HCT116 (cell line): ENCODE data around the gene IL1RN.

Experiments used
- EZH2phosphoT487 ChIP-seq: fragments of 200-600 bp; IDR thresholded peaks from 2 replicates; pipeline ENCODE4 v1.6.1; 2018; ENCODE audit warnings: antibody characterized with exemption, borderline replicate concordance
- POLR2A ChIP-seq: IDR thresholded peaks from 2 replicates; pipeline ENCODE4 v1.7.0; 2011; ENCODE audit warnings: borderline replicate concordance; ENCODE audit not compliant: insufficient read depth, insufficient read length; ENCODE audit errors: extremely low read depth
- POLR2AphosphoS5 ChIP-seq: IDR thresholded peaks from 2 replicates; pipeline ENCODE4 v1.6.1; 2011; ENCODE audit warnings: mild to moderate bottlenecking, low read depth, low read length, moderate library complexity
- TCF7L2 ChIP-seq: IDR thresholded peaks from 2 replicates; pipeline ENCODE4 v1.7.0; 2011; ENCODE audit warnings: borderline replicate concordance, inconsistent platforms; ENCODE audit not compliant: insufficient read depth, insufficient read length; ENCODE audit errors: extremely low read depth
- ZNF274 ChIP-seq: fragments of 200-500 bp; sonication (Bioruptor generic); IDR thresholded peaks from 2 replicates; pipeline ENCODE4 v1.6.1; 2014; ENCODE audit warnings: mild to moderate bottlenecking, low read depth, low read length, inconsistent platforms
- TF ChIP-seq, protein P1 (sequence below), 3 experiments: fragments of 200-600 bp in 1 of 3; sonication (generic) in 1 of 3; IDR thresholded peaks in 2 of 3; conservative IDR thresholded peaks in 1 of 3; 2 replicates each; pipeline ENCODE4 v1.5.1; 2012 to 2017; ENCODE audit warnings: low read depth in 2 of 3, low read length in 2 of 3, antibody characterized with exemption in 1 of 3, borderline replicate concordance in 1 of 3, control low read depth in 1 of 3, mild to moderate bottlenecking in 1 of 3, mixed read lengths in 1 of 3, mixed run types in 1 of 3, moderate library complexity in 1 of 3; ENCODE audit not compliant: insufficient read depth in 1 of 3

DNA sequence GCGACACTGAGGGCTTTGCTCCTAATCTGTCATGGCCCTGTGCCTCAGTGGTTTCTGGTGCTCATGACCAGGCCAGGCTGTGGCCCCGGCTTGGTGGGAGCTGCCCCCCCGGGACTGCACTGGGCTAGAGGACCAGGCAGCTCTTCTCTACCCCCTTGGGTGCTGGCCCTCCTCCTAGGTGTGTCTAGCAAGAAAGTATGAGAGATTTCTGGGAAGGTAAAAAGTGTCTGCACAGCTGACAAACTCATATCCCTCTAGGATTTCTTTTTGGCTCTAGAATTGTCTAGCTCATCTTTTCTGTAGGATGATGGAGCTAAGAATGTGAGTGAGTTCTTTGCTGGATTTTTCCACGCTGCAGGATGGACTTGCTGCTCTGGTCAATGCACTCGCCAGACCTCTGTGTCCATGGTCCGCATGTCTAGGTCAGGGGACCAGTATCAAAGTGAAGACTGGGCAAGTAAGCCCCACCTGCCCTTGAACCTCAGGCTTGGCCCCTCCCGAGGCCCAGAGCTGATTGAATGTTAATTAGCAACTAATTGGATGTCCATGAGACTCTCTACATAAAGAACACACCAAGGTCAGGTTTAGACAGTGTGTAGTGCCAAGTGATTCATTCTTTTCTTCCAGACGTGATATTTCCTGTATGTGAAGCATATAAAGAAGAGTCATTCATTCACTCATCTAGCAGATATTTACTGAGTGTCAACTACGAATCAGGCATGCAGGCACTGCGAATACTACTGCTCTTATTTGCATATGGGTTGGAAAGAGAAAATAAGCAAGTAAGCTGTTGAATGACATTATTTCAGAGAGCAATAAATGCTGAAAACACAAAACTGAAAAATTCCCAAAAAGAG, 30.7 kb downstream of the IL1RN start:
- TF ChIP-seq EZH2phosphoT487: no peak
- no peak for TF ChIP-seq POLR2A
- TF ChIP-seq POLR2AphosphoS5: no peak
- no peak for TF ChIP-seq TCF7L2
- TF ChIP-seq, protein P1, sequence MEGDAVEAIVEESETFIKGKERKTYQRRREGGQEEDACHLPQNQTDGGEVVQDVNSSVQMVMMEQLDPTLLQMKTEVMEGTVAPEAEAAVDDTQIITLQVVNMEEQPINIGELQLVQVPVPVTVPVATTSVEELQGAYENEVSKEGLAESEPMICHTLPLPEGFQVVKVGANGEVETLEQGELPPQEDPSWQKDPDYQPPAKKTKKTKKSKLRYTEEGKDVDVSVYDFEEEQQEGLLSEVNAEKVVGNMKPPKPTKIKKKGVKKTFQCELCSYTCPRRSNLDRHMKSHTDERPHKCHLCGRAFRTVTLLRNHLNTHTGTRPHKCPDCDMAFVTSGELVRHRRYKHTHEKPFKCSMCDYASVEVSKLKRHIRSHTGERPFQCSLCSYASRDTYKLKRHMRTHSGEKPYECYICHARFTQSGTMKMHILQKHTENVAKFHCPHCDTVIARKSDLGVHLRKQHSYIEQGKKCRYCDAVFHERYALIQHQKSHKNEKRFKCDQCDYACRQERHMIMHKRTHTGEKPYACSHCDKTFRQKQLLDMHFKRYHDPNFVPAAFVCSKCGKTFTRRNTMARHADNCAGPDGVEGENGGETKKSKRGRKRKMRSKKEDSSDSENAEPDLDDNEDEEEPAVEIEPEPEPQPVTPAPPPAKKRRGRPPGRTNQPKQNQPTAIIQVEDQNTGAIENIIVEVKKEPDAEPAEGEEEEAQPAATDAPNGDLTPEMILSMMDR (IDR thresholded peaks at IDR 0.05 in 2 of 3, conservative IDR thresholded peaks at IDR 0.05 in 1 of 3; ENCODE audit: borderline replicate concordance in 1 of 3, insufficient read depth in 1 of 3, low read depth in 2 of 3, low read length in 2 of 3): no peak
- no peak for TF ChIP-seq ZNF274
